HL-60 (cell line): ENCODE measurements around the gene CHRNG.

Experiments used
- DNase-seq, 2 experiments: peaks; one replicate each; pipeline ENCODE4 v3.0.0-alpha.2; 2010 to 2020; ENCODE audit warnings: low read depth in 1 of 2, low spot score in 1 of 2
- H3K27ac ChIP-seq: fragments of 250-450 bp; sonication (Bioruptor Pico); replicated peaks from 2 replicates; pipeline ENCODE4 v1.5.1; 2020; ENCODE audit warnings: mild to moderate bottlenecking, moderate library complexity
- H3K27me3 ChIP-seq: fragments of 250-450 bp; sonication (Bioruptor Pico); 2 replicates; pipeline ENCODE4 v1.5.1; 2021; ENCODE audit warnings: mild to moderate bottlenecking, moderate library complexity; ENCODE audit not compliant: insufficient read depth, poor library complexity, severe bottlenecking
- H3K4me3 ChIP-seq: replicated peaks from 2 replicates; pipeline ENCODE4 v1.5.1; 2011; ENCODE audit warnings: mild to moderate bottlenecking, control low read depth, low read length; ENCODE audit not compliant: insufficient read depth
- CTCF ChIP-seq: IDR thresholded peaks from one replicate; pipeline ENCODE4 v1.5.1; 2011; ENCODE audit warnings: low read length, control low read depth, inconsistent platforms; ENCODE audit not compliant: insufficient read depth
- GABPA ChIP-seq: IDR thresholded peaks from 2 replicates; pipeline ENCODE4 v1.6.1; 2012; ENCODE audit warnings: low read depth
- POLR2AphosphoS5 ChIP-seq: IDR thresholded peaks from 2 replicates; pipeline ENCODE4 v1.6.1; 2012; ENCODE audit warnings: low read depth
- REST ChIP-seq: IDR thresholded peaks from 2 replicates; pipeline ENCODE4 v1.6.1; 2012; ENCODE audit warnings: low read depth; ENCODE audit not compliant: insufficient replicate concordance
- SPI1 ChIP-seq: IDR thresholded peaks from 2 replicates; pipeline ENCODE4 v1.6.1; 2012; ENCODE audit warnings: low read depth, mild to moderate bottlenecking, borderline replicate concordance

The CHRNG gene

GRCh38 chr2:232519581-232520438 is 19.7 kb upstream of the CHRNG start, which contains the start of gene PRSS56:
Gene PRSS56, plus strand, starts transcription at chr2:232520388. Its CDS starts 211 bp downstream, at chr2:232520599.
- Histone ChIP-seq H3K4me3 (no peak within 1 kb of the TSS), H3K27ac (no peak within 1 kb of the TSS), H3K27me3 (peaks cover 25% of the 10 kb centered on the region)
- no peak for DNase-seq
- TF ChIP-seq REST (no peak), SPI1 (no peak), GABPA (no peak), POLR2AphosphoS5 (no peak), CTCF (no peak)

DNA sequence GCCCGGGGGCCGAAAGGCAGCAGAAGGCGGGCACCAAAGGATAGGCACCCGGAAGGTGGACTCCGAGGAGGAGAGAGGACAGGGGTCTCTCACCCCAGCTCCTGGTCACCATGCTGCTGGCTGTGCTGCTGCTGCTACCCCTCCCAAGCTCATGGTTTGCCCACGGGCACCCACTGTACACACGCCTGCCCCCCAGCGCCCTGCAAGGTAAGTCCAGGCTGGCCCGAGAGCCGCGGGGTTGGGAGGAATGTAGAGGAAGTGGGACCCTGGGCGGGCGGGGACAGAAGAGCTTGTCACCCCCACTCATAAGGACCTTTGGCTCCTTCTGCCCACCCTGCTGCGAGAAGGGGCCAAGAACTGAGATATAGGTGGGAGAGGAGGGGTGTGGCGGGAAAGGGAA is 19.0 kb upstream of the CHRNG start:
- Histone ChIP-seq H3K27ac (no peak overlapping the region), H3K4me3 (no peak overlapping the region), H3K27me3 (peaks cover 25% of the 10 kb centered on the region)
- DNase-seq = no peak
- TF ChIP-seq POLR2AphosphoS5 (no peak), SPI1 (no peak), GABPA (no peak)

GRCh38 chr2:232521098-232521497 is 18.4 kb upstream of the CHRNG start:
- peaks cover 25% of the 10 kb centered on the region for H3K27me3 ChIP-seq
- H3K27ac ChIP-seq = no peak overlapping the region
- TF ChIP-seq SPI1 (no peak), POLR2AphosphoS5 (no peak), REST (no peak), CTCF (no peak), GABPA (no peak)
- DNase-seq = no peak
- H3K4me3 ChIP-seq = no peak overlapping the region

GRCh38 chr2:232521959-232522622 is 17.4 kb upstream of the CHRNG start:
- Histone ChIP-seq H3K27me3 (peaks cover 25% of the 10 kb centered on the region), H3K27ac (no peak overlapping the region), H3K4me3 (no peak overlapping the region; the same call in 1 of the 2 replicates)
- peak in 1 of 2 experiments; percentile 17 for DNase-seq
- no peak for TF ChIP-seq GABPA
- peak; percentile 20 for TF ChIP-seq CTCF
- TF ChIP-seq SPI1 = no peak
